AG08396 (cell line): Measurements from ENCODE around the gene CCL22.
"Not testable (repeated sequence)": the region's sequence is repeated elsewhere in the genome, so short reads cannot be mapped to it uniquely, and the experiment has no call there.

ENCODE experiments used
- DNase-seq: peaks from one replicate; pipeline ENCODE4 v3.0.0; 2012; ENCODE audit warnings: low spot score, mixed read lengths

CCL22 gene

DNA sequence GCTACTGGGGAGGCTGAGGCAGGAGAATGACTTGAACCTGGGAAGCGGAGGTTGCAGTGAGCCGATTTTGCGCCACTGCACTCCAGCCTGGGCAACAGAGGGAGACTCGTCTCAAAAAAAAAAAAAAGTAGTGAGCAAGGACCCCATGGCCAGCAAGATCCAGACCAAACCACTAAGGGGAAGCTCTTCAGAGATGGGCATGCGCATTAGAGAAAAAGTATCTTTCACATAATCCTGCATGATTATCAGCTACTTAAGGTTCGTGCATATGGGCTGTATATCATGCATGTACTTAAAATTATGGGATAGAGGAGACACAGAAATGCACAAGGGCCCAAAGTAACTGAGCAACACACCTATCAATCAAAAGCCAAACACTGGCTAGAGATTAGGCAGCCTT lies 10.7 kb upstream of the CCL22 start:
- DNase-seq = no peak

DNA sequence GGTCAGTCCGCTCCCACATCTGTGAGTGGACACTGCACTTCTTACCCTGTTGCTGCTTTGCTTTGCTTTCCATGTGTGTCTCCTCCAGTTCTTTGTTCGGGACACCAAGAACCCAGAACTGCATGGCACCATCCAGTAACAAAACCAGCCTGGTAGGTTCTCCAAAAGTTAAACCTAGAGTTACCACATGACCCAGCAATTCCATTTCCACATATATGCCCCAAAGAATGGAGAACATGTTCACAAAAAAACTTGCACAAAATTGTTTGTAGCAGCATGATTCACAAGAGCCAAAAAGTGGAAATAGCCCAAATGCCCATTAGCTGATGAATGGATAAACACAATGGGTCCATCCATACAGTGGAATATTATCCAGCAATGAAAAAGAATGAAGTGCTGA lies 10.3 kb upstream of the CCL22 start:
- no peak for DNase-seq

DNA sequence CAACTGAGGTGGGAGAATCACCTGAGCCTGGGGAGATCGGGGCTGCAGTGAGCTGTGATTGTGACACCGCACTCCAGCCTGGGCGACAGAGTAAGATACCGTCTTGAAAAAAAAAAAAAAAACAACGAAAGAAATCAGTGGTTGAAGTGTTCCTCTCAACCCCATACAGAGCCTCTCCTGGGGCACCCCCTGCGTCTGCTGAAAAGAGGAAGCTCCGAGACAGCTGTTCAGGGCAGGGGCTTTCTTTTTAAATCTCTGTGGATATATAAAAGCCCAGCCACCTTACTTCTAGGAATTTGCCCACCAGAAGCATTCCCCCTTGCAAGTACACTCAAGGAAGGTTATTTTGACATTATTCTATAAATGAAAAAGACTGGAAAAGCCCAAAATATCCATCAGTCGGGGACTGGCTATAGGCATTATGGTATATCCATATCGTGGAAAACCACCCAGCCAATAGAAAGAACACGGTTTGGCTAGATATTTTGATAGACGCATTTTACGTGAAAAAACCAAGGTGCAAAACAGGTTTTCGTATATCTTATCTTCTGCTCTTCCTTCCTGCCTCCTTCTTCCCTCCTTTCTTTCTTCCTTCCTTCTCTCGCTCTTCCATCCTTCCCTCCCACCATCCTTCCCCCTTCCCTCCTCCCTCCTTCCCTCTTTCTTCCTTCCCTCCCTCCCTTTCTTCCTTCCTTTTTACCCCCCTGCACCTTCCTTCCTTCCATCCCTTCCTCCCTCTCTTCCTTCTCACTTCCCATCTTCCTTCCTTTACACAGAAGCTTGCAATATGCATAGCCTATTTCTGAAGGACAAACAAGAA lies 9.2 kb upstream of the CCL22 start:
- no peak for DNase-seq

DNA sequence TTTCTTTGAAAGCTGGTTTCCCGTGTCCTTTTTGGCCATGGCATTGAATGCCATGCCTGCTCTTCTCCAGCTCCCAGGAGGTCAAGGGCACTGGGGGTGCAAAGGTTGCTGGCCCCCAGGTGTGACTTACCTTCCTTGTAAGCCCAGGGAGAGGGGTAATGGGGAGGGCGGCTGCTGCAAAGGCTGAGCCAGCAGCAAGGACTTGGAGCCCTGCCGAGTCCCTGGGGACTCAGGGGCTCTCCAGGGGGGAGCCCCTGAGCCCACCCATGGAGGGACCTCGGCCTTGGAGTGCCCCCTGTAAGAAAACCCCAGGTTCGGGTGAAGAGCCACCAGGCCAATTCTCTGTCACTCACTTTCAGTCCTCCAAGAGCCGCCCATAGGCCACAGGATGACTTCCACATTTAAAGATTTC lies 5.9 kb upstream of the CCL22 start:
- no peak for DNase-seq

DNA sequence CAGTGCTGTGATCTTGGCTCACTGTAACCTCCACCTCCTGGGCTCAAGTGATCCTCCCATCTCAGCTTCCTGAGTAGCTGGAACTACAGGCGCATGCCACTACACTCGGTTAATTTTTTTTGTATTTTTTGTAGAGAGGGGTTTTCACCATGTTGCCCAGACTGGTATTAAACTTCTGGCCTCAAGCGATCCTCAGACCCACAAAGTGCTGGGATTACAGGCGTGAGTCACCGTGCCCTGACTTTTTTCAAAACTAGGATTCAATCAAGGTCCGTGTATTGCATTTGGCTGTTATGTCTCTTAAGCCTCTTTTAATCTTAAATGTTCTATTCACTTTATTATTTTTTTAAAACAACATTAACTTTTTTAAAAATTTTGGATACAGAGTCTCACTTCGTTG lies 4.3 kb upstream of the CCL22 start:
- no peak for DNase-seq

DNA sequence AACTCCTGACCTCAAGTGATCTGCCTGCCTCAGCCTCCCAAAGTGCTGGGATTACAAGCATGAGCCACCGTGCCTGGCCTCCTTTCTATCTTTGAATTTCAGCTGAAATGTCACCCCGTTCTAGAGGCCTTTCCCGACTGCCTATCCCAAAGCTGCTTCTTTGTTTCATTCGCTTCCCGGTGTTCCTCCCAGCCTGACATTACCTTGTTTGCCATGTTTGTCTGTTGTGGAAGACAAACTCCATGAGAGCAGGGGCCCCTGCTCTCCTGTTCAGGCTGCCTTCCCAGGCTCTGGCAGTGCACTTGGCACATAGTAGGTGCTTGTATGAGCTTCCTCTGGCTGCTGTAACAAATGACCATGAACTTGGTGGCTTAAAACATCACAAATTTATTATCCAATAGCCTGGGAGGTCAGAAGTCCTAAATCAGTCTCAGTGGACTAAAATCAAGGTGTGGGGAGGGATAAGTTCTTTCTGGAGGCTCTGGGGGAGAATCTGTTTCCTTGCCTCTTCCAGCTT lies 2.6 kb upstream of the CCL22 start:
- no peak for DNase-seq

DNA sequence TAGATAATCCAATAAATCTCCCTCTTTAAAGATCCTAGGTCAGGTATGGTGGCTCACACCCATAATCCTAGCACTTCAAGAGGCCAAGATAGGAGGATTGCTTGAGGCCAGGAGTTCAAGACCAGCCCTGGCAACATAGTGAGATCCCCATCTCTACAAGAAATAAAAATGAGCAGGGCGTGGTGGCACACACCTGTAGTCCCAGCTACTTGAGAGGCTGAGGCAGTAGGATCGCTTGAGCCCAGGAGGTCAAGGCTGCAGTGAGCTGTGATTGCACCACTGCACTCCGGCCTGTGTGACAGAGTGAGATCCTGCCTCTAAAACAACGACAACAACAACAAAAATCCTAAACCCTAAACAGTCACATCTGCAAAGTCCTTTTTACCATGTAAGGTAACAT lies 2.0 kb upstream of the CCL22 start:
- no peak for DNase-seq

DNA sequence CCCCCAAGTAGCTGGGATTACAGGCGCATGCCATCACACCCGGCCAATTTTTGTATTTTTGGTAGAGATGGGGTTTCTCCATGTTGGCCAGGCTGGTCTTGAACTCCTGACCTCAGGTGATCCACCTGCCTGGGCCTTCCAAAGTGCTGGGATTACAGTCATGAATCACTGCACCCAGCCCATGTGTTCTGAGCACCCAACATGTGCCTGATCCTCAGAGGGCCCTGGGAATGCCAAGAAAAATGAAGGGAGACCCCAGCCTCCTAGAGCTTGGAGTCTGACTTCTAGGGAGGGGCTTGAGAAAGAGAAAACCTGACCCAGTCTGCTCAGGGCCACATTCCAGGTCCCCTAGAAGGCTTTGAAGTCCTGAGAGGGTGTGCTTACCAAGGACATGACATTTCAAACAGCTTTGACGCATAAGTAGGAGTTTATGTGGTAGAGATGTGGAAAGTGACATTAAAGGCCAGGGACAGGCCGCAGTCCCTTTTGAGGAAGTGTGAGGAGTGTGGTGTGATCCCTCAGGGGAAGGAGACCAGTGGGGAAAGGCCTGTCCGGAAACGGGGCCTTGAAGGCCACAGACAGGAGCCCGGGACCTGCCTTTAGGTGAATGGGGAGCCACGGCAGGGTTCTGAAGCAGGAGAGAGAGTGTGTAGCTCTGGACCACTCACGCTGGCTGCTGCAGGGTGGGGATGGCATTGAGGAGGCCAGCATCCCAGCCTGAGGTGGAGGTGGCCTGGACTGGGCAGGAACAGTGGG lies 1.1 kb upstream of the CCL22 start:
- no peak for DNase-seq

DNA sequence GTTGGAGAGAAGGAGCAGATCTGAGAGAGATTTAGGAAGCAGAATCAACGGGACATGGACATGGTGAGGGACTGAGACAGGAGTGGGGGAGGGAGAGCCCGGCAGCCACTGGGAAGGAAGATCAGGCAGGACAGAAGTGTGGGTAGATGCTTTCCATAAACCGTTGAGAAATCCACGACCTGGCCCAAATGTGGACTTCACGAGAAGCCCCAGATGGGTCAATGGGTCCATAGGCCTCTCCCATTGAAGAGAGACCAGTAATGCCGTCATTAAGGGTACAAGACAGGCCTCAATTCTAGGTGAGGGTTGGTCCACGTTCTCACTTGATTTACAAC lies 530 bp upstream of the CCL22 start:
- DNase-seq = no peak

DNA sequence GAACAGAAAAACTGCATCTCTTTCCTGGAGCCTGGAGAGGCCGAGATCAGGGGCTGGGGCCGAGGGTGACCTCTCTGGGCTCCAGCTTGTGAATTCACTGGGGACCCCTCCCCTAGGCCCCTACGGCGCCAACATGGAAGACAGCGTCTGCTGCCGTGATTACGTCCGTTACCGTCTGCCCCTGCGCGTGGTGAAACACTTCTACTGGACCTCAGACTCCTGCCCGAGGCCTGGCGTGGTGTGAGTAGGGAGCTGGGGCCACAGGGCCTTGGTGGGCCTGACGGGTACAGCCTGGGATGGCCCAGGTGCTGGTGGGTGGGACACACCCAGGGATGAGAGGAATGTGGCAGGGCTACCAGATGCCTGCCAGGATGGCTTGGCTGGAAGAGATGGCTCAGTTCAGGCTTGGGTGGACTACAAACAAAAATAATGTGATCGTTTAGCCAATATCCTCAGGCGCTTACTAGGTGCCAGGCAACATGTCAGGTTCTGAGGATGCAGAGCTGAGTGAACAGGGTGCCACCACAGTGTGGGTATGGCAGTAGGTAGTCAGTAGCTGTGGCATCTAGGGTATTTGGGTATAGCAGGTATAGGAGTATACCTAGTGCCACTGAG lies 1.8 kb downstream of the CCL22 start:
- no peak for DNase-seq

DNA sequence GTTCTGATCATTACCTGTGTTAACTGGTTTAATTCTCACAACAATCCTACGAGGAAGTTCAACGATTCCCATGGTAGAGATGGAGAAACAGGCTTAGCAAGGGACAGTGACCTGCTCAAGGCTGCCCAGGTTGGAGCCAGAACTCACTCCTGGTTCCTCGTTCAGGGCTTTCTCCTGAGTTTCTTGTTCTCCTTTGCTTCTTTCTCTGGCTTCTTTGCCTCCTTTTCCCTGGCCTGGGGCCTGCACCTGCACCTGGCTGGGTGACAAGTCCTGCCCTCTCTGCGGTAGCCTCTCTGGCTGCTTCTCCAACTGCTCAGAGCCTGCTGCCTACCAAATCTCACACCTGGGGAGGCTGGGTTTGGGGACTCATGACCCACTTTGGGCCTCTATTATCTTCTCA lies 2.8 kb downstream of the CCL22 start:
- DNase-seq = no peak

DNA sequence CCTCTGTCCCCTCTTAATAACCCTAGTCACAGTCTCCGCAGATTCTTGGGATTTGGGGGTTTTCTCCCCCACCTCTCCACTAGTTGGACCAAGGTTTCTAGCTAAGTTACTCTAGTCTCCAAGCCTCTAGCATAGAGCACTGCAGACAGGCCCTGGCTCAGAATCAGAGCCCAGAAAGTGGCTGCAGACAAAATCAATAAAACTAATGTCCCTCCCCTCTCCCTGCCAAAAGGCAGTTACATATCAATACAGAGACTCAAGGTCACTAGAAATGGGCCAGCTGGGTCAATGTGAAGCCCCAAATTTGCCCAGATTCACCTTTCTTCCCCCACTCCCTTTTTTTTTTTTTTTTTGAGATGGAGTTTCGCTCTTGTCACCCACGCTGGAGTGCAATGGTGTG lies 5.6 kb downstream of the CCL22 start:
- DNase-seq = no peak

DNA sequence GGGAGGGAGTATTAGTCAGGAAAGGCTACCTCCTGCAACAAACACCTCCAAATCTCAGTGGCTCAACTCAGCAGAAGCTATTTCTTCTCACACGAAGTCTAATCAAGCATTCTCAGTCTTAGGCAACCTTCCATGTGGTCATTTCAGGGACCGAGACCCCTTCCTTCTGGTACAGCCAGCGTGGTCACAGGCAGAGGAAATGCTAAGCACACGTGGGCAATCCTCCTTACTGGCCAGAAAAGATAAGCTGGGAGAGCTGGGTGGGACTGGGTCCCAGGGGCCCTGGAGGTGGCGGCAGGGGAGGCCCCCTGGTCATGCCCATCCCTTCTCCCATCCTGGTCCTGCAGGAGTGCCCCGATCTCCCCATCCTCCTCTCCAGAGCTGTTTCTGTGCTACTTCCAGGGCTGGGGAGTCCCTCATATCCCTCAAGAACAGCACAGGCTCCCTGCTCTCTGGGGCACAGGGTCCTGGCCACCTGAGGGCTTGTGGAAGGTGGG lies 8.0 kb downstream of the CCL22 start:
- no peak for DNase-seq

DNA sequence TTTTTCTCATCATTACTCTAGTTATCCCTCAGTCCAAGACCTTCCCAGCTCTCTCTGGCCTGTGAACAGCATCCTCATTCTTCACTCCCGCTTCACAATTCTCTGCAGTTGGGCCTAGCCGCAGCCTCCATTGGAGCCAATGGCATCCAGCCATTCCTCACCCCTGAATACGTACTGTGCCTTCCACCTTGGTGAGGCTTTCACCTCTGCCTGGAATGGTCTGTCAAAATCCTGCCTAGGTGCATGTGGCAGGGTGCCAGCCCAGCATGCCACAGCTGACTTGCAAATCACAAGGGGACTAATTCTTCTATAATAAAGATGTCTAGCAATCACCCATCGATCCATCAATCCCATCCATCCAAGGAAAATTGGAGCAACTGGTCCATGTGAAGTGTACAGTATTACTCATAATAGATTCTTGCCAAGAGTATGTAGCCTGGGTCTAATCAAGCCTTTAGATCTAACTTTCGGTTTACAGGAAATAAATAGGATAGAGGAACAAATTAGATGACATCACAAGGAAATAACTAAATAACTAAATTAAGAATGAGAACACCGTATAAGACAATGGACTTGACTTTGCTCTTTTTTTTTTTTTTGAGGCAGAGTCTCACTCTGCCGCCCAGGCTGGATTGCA lies 8.7 kb downstream of the CCL22 start:
- no peak for DNase-seq

DNA sequence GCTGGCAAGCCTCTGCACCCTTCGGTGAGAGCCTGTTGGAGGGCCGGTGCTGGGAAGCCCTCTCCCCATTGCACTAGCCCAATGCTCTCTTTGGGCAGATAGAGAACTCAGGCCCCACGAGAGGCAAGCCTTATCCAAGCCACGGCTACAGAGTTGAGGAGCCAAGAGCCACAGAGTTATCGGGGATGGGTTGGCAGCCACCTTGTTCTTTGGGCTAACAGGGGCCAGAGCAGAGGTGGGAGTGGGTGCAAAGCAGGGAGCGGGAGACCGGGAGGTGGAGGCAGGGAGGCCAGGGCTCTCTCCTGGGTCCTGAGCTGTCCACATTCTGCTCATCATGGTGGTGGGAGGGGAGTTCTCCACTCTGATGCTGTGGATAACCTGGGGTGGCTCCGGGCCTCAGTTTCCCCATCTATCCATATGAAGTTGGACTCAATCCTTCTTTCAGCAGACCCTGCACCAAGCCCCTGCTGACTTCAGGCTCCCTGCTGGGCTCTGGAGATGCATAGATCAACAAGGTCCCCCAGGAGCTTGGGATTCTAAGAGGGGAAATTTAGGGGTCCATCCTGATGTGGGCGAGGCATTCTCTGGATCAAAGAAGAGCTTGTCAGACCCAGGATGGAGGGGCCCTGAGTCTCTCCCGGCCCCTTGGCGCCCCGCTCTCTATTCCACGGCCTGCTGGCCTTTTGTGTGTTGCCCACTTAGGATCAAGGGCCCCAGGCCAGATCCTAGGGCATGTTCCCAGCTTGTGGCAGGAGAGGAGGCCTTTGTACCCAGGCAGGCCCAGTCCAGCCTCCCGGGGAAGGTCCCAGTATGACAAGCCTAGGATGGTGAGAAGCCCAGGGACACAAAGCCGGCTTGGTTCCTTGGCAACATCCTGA lies 13.2 kb downstream of the CCL22 start:
- DNase-seq = no peak

DNA sequence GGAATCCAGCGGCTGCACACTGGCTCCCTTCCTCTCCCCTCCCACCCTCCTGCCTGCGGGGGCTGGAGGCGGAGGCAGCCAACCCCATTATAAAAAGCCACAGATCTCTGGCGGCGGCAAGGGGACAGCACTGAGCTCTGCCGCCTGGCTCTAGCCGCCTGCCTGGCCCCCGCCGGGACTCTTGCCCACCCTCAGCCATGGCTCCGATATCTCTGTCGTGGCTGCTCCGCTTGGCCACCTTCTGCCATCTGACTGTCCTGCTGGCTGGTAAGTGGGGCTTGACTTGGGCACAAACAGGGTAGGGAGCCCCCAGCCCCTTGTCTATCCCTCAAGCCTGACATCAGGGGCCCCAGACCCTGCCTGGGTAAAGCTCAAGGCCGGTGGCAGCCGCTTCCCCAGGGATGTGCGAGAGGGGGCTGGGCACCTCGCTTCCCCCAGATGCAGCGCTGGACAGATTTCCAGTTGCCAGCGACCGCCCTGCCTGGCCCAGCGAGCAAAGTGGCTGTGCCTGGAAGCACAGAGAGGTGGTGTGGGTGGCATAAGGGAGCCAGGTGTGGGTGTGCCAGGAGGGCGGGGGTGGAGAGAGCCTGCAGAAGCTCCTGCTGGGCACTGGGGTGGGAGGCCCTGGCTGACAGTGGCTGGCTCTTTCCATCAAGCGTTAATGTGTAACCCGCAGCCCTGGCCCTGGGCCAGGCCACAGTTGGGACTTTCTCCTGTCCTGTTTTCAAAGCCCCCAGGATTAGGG lies 14.0 kb downstream of the CCL22 start, which contains the start of gene CX3CL1:
TSS of gene CX3CL1 (plus strand) at position 119 of the 745 bp plus-strand sequence. CDS start at position 198, 79 bp downstream.
- peak; percentile 68 for DNase-seq

DNA sequence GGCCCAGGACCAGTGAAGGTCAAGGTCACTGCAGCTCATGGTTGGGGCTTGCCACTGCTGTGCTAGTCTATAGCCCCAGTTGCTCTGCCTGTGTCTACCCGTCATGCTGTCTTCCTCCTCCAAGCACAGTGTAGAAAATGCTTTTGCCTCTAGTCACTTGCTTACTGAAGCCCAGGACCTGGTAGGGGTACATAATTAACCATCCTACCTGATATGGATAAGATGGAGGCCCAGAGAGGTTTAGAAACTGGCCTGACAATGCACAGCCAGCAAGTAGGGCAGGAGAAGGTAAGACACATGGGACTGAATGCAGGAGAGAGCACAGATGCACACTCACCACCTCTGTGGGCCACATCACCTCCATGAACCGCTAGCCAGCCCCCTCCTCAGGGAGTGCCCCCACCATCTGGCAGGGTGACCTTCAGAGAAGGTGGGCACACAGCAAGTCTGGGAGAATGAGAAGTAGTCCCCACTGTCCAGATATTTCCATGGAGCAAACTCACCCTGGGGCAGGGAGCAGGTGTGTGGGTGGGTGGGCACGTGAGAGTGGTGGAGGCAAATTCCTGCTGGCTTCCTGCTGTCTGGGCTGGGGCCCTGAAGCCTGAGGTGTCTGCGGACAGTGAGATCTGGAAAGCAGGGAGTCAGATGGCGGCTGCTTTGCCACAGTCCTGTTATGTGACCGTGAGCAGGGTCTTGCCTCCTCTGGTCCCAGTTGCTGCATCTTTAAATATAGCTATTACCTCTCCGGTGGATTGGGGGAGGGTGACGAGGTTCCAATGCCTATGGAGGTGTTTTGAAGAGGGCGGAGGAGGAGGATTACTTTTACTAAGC lies 14.7 kb downstream of the CCL22 start:
- DNase-seq = no peak

DNA sequence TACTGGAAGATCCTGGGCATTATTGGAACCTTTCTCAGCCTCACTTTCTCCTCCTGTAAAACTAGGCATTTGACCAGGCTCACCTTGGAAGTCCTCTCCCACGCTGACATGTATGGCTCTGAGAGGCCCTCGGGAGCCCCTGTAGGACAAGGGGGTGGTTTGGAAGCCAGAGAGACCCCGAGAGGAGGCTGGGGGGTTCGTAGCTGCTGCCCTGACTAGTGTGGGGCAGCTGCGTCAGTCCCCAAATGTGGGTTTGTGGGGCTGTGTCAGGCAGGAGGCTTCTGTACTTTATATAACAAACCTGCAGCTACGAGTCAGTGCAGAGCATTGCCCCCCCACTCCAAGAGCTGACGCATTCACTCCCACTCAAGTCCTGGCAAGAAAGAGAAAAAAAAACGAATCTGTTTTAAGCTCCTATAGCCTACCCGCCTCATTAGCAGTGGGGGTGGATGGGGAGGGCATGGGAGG lies 15.5 kb downstream of the CCL22 start:
- DNase-seq = no peak

DNA sequence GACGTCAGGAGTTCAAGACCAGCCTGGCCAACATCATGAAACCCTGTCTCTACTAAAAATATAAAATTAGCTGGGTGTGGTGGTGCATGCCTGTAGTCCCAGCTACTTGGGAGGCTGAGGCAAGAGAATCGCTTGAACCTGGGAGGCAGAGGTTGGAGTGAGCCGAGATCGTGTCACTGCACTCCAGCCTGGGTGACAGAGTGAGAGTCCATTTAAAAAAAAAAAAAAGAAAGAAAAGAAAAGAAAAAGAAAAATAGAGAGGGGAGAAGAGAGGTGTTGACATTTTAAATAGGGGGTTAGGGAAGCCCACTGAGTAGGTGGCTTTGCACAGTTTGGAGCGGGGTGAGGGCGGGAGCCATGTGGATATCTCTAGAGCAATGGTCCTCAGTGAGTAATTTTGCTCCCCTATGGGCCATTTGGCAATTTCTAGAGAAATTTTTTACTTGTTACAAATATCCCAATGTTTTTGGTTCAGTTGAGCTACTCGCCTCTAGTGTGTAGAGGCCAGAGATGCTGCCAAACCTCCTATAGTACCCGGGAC lies 16.4 kb downstream of the CCL22 start:
- not testable (repeated sequence) for DNase-seq
